ENCODE data around the gene KLHL29.

- no peak for TF ChIP-seq CTCF (IDR thresholded peaks at IDR 0.05; ENCODE audit: low read length)
- TF ChIP-seq EZH2phosphoT487 (IDR thresholded peaks at IDR 0.05; ENCODE audit: low read length): no peak
Measured at GRCh38 chr2:23448906-23449305, 63.9 kb downstream of the KLHL29 start.
